ENCODE data around the gene RPGR.

Gene RPGR

DNA sequence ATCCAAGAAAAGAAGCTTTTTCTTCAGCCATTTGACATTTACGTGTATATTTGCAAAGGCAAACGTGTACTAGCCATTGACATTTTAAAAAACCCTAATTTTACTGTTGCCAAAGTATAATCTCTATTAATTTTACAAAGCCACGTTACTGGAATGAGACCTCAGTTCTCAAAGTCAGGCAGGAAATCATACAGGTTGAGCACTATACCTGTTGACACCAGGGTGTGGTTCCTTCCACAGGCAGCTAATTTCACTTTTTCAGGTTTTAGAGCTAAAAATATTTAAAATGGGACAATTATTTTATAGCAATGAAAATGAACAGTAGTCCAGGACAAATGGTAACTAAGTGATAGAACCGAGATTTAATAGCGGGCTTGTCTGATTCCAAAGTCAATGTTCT lies 6.5 kb downstream of the RPGR start:
- Histone ChIP-seq H3K9me2 (ENCODE audit: low read depth, low read length) (no peaks in the 10 kb centered on the region), H3K27me3 (ENCODE audit: insufficient read depth, low read length) (no peaks in the 10 kb centered on the region), H3K4me3 (ENCODE audit: low read depth, low read length, poor library complexity, severe bottlenecking) (no peak overlapping the region), H3K36me3 (ENCODE audit: insufficient read depth, low read length) (peaks cover 6% of the 10 kb centered on the region; the same call in 1 of the 2 replicates), H4K20me1 (ENCODE audit: insufficient read depth, low read length) (no peaks in the 10 kb centered on the region), H3F3A (ENCODE audit: insufficient read depth, low read length) (no peaks in the 10 kb centered on the region), H2AFZ (ENCODE audit: low read length) (no peak overlapping the region), H3K9ac (ENCODE audit: low read length) (no peak overlapping the region), H3K9me3 (ENCODE audit: low read length) (no peaks in the 10 kb centered on the region), H3K4me2 (ENCODE audit: low read length) (no peak overlapping the region), H3K27ac (ENCODE audit: low read depth, low read length, poor library complexity, severe bottlenecking) (no peak overlapping the region), H3K79me2 (ENCODE audit: insufficient read depth, low read length) (no peaks in the 10 kb centered on the region), H3K4me1 (ENCODE audit: insufficient read depth, low read length, severe bottlenecking) (peaks cover 11% of the 10 kb centered on the region)
- TF ChIP-seq EZH2 (IDR thresholded peaks at IDR 0.05; ENCODE audit: borderline replicate concordance, low read length), result no peak
- TF ChIP-seq, protein P1, sequence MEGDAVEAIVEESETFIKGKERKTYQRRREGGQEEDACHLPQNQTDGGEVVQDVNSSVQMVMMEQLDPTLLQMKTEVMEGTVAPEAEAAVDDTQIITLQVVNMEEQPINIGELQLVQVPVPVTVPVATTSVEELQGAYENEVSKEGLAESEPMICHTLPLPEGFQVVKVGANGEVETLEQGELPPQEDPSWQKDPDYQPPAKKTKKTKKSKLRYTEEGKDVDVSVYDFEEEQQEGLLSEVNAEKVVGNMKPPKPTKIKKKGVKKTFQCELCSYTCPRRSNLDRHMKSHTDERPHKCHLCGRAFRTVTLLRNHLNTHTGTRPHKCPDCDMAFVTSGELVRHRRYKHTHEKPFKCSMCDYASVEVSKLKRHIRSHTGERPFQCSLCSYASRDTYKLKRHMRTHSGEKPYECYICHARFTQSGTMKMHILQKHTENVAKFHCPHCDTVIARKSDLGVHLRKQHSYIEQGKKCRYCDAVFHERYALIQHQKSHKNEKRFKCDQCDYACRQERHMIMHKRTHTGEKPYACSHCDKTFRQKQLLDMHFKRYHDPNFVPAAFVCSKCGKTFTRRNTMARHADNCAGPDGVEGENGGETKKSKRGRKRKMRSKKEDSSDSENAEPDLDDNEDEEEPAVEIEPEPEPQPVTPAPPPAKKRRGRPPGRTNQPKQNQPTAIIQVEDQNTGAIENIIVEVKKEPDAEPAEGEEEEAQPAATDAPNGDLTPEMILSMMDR (IDR thresholded peaks at IDR 0.05; ENCODE audit: low read length), result no peak

DNA sequence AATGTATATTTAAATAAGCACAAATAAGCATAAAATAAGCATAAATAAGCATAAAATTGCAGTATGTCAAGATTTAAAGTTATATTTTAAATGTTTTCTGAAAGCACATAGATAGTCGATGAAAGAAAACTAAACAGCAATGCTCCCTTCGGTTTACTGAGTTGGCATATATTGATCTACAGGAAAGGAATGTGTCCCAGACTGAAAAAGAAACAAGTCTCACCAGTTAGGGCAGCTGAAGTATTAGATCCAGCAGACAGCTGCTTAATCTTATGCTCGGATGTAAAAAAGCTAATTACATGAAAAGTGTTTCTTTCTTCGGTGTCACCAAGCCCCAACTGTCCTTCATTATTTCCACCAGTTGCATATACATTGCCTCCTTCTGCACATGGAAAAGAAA lies 8.7 kb downstream of the RPGR start:
- no peak overlapping the region for H3K4me3 ChIP-seq (ENCODE audit: low read depth, low read length, poor library complexity, severe bottlenecking)
- no peaks in the 10 kb centered on the region for H3K79me2 ChIP-seq (ENCODE audit: insufficient read depth, low read length)
- no peaks in the 10 kb centered on the region for H4K20me1 ChIP-seq (ENCODE audit: insufficient read depth, low read length)
- H3K4me2 ChIP-seq (ENCODE audit: low read length), result no peak overlapping the region
- peaks cover 6% of the 10 kb centered on the region for H3K4me1 ChIP-seq (ENCODE audit: insufficient read depth, low read length, severe bottlenecking)
- H3K9me2 ChIP-seq (ENCODE audit: low read depth, low read length), result no peaks in the 10 kb centered on the region
- H3F3A ChIP-seq (ENCODE audit: insufficient read depth, low read length), result no peaks in the 10 kb centered on the region
- H3K9me3 ChIP-seq (ENCODE audit: low read length), result no peaks in the 10 kb centered on the region
- no peak overlapping the region for H3K27ac ChIP-seq (ENCODE audit: low read depth, low read length, poor library complexity, severe bottlenecking)
- peaks cover 6% of the 10 kb centered on the region for H3K36me3 ChIP-seq (ENCODE audit: insufficient read depth, low read length)
- H3K9ac ChIP-seq (ENCODE audit: low read length), result no peak overlapping the region
- TF ChIP-seq, protein P1 (IDR thresholded peaks at IDR 0.05; ENCODE audit: low read length), result no peak
- TF ChIP-seq EZH2 (IDR thresholded peaks at IDR 0.05; ENCODE audit: borderline replicate concordance, low read length), result no peak
- no peak overlapping the region for H2AFZ ChIP-seq (ENCODE audit: low read length)
- H3K27me3 ChIP-seq (ENCODE audit: insufficient read depth, low read length), result no peaks in the 10 kb centered on the region

DNA sequence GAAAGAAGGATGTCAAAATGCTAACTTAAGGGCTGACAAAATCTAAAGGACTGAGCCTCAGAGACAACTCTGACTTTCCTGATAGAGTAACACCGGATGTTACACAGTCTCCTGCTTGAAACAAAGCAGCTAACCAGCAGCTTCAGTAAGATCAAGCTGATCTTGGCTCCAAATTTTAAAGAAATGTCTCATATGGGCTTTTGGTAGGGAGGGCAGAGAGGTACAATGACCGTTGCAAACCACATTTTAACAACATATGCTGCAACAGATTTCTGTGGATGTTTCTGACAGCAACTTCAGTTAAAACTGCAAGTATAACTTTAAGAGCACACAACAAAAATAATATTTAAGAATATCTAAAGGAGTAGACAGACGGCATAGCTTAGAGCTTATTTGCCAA lies 9.1 kb downstream of the RPGR start:
- H3K79me2 ChIP-seq (ENCODE audit: insufficient read depth, low read length), result no peaks in the 10 kb centered on the region
- no peak for TF ChIP-seq EZH2 (IDR thresholded peaks at IDR 0.05; ENCODE audit: borderline replicate concordance, low read length)
- TF ChIP-seq, protein P1 (IDR thresholded peaks at IDR 0.05; ENCODE audit: low read length), result no peak
- no peak overlapping the region for H3K27ac ChIP-seq (ENCODE audit: low read depth, low read length, poor library complexity, severe bottlenecking)
- H3K27me3 ChIP-seq (ENCODE audit: insufficient read depth, low read length), result no peaks in the 10 kb centered on the region
- H2AFZ ChIP-seq (ENCODE audit: low read length), result no peak overlapping the region
- H3K4me1 ChIP-seq (ENCODE audit: insufficient read depth, low read length, severe bottlenecking), result peaks cover 6% of the 10 kb centered on the region
- H3K4me2 ChIP-seq (ENCODE audit: low read length), result no peak overlapping the region
- H3K4me3 ChIP-seq (ENCODE audit: low read depth, low read length, poor library complexity, severe bottlenecking), result no peak overlapping the region
- no peak overlapping the region for H3K9ac ChIP-seq (ENCODE audit: low read length)
- H4K20me1 ChIP-seq (ENCODE audit: insufficient read depth, low read length), result no peaks in the 10 kb centered on the region
- H3K9me2 ChIP-seq (ENCODE audit: low read depth, low read length), result no peaks in the 10 kb centered on the region
- peaks cover 6% of the 10 kb centered on the region for H3K36me3 ChIP-seq (ENCODE audit: insufficient read depth, low read length)
- H3F3A ChIP-seq (ENCODE audit: insufficient read depth, low read length), result no peaks in the 10 kb centered on the region
- no peaks in the 10 kb centered on the region for H3K9me3 ChIP-seq (ENCODE audit: low read length)

Measured in OCI-LY1 (cell line).